HepG2 (cell line): ENCODE results near the gene UPK1A. TPM values are rescaled to one million over a fixed set of nuclear protein-coding genes. Genes with fewer than 3 reads are reported as not detected.

Experiments used
- BRCA1 ChIP-seq: sonication (generic); formaldehyde crosslinking; IDR thresholded peaks from 2 replicates; pipeline ENCODE4 v1.4.0; 2020; ENCODE audit warnings: missing genetic modification reagents
- FOXP1 ChIP-seq, 2 experiments: fragments of 450-650 bp in 1 of 2; IDR thresholded peaks; 2 replicates each; pipeline ENCODE4 v1.6.1; 2017 to 2018; ENCODE audit warnings: antibody characterized with exemption in 1 of 2
- HHEX ChIP-seq: IDR thresholded peaks from 2 replicates; pipeline ENCODE4 v1.6.1; 2016; ENCODE audit warnings: control low read depth
- KDM3A ChIP-seq: IDR thresholded peaks from 2 replicates; pipeline ENCODE4 v1.6.1; 2018; ENCODE audit warnings: low read depth, missing compliant biosample characterization
- REST ChIP-seq, 2 experiments: IDR thresholded peaks; 2 replicates each; pipeline ENCODE4 v1.6.1; 2011 to 2012; ENCODE audit warnings: low read length in 2 of 2, borderline replicate concordance in 1 of 2, low read depth in 1 of 2, mild to moderate bottlenecking in 1 of 2, moderate library complexity in 1 of 2
- SETDB1 ChIP-seq: sonication (generic); formaldehyde crosslinking; IDR thresholded peaks from 2 replicates; pipeline ENCODE4 v1.5.1; 2020; ENCODE audit warnings: missing genetic modification reagents, mild to moderate bottlenecking, borderline replicate concordance
- SNRNP70 ChIP-seq: fragments of 200-400 bp; formaldehyde crosslinking; IDR thresholded peaks from 2 replicates; pipeline ENCODE4 v1.6.1; 2017; ENCODE audit warnings: mild to moderate bottlenecking, low read depth, low read length, moderate library complexity
- SRSF4 ChIP-seq: fragments of 200-400 bp; formaldehyde crosslinking; IDR thresholded peaks from one replicate; pipeline ENCODE4 v1.6.1; 2018; ENCODE audit warnings: mild to moderate bottlenecking, low read depth, low read length, moderate library complexity; ENCODE audit not compliant: poor library complexity, severe bottlenecking
- U2AF1 ChIP-seq: fragments of 200-400 bp; formaldehyde crosslinking; optimal IDR thresholded peaks from 2 replicates; pipeline ENCODE3; 2017; ENCODE audit warnings: mild to moderate bottlenecking, low read depth, low read length
- ZFP90 ChIP-seq: sonication (generic); formaldehyde crosslinking; IDR thresholded peaks from 2 replicates; pipeline ENCODE4 v1.8.0; 2022; ENCODE audit warnings: missing genetic modification reagents, mild to moderate bottlenecking, inconsistent platforms, borderline replicate concordance
- ZNF260 ChIP-seq: sonication (generic); formaldehyde crosslinking; IDR thresholded peaks from 2 replicates; pipeline ENCODE4 v1.4.0; 2020; ENCODE audit warnings: missing genetic modification reagents, low read depth, mild to moderate bottlenecking, borderline replicate concordance
- ZNF326 ChIP-seq: sonication (generic); formaldehyde crosslinking; IDR thresholded peaks from 2 replicates; pipeline ENCODE4 v1.4.0; 2020; ENCODE audit warnings: missing genetic modification reagents, borderline replicate concordance
- ZNF34 ChIP-seq: sonication (generic); formaldehyde crosslinking; IDR thresholded peaks from 2 replicates; pipeline ENCODE4 v1.4.0; 2020; ENCODE audit warnings: mild to moderate bottlenecking, missing genetic modification reagents, borderline replicate concordance
- ZNF382 ChIP-seq: sonication (generic); formaldehyde crosslinking; IDR thresholded peaks from 2 replicates; pipeline ENCODE4 v1.5.0; 2020; ENCODE audit warnings: missing genetic modification reagents, mild to moderate bottlenecking, borderline replicate concordance
- ZNF414 ChIP-seq: sonication (generic); formaldehyde crosslinking; IDR thresholded peaks from 2 replicates; pipeline ENCODE4 v1.5.0; 2020; ENCODE audit warnings: missing genetic modification reagents
- ZNF503 ChIP-seq: sonication (generic); formaldehyde crosslinking; IDR thresholded peaks from 2 replicates; pipeline ENCODE4 v1.4.0; 2020; ENCODE audit warnings: missing genetic modification reagents
- ZNF609 ChIP-seq: sonication (generic); formaldehyde crosslinking; IDR thresholded peaks from 2 replicates; pipeline ENCODE4 v1.4.0; 2020; ENCODE audit warnings: mild to moderate bottlenecking, missing genetic modification reagents, borderline replicate concordance
- ZNF672 ChIP-seq: sonication (generic); formaldehyde crosslinking; IDR thresholded peaks from 2 replicates; pipeline ENCODE4 v1.8.1; 2022; ENCODE audit warnings: missing genetic modification reagents
- polyA plus RNA-seq, 8 experiments: library from polyadenylated mRNA; depleted of rRNA in 3 of 8; stranded (reverse) in 7 of 8; unstranded in 1 of 8; fragments of >200 nt; fragmentation: Illumina TruSeq in 4 of 8; extraction: Trizol in 4 of 8; gene quantifications; 2 replicates each; pipeline versions ENCODE4 v1.2.1 to v1.2.3, GENCODE V29; 2011 to 2016; ENCODE audit warnings: low read depth in 4 of 8, missing spikeins in 1 of 8, mixed read lengths in 1 of 8; ENCODE audit not compliant: insufficient read depth in 1 of 8
- total RNA-seq, 5 experiments: library from RNA; depleted of rRNA; stranded (reverse); fragments of >200 nt; fragmentation: Illumina TruSeq; extraction: Trizol; gene quantifications; 2 replicates each; pipeline ENCODE4 v1.2.3, GENCODE V29; 2016; ENCODE audit warnings: low read depth in 1 of 5

Gene UPK1A
- total and polyA plus RNA-seq, 2 of the 13 experiments (the other 11 are each of a cell fraction or from before 2014, with no cell fraction given) = 2.9 TPM; not detected in 1

- no peak for TF ChIP-seq ZNF503
- no peak for TF ChIP-seq ZFP90 (CRISPR knock-in tag)
- TF ChIP-seq ZNF672 (CRISPR knock-in tag) = no peak
- TF ChIP-seq REST (IDR thresholded peaks at IDR 0.05; ENCODE audit: borderline replicate concordance in 1 of 2, low read depth in 1 of 2, low read length in 2 of 2) = no peak
- no peak for TF ChIP-seq FOXP1 (IDR thresholded peaks at IDR 0.05)
- TF ChIP-seq FOXP1 (CRISPR knock-in tag; IDR thresholded peaks at IDR 0.05) = no peak
- peak; percentile 20; the same call in 1 of the 2 replicates for TF ChIP-seq ZNF609
- TF ChIP-seq BRCA1 (CRISPR knock-in tag) = no peak
- no peak for TF ChIP-seq ZNF34 (CRISPR knock-in tag)
- TF ChIP-seq ZNF382 (CRISPR knock-in tag) = no peak
- no peak for TF ChIP-seq ZNF326 (CRISPR knock-in tag)
- TF ChIP-seq SNRNP70 = no peak
- TF ChIP-seq ZNF260 = no peak
- no peak for TF ChIP-seq SRSF4
- no peak for TF ChIP-seq SETDB1 (CRISPR knock-in tag)
- TF ChIP-seq U2AF1 = no peak
- peak; percentile 22; the same call in 1 of the 2 replicates for TF ChIP-seq ZNF414 (CRISPR knock-in tag)
- no peak for TF ChIP-seq KDM3A (CRISPR knock-in tag)
- TF ChIP-seq HHEX (CRISPR knock-in tag) = no peak
Observed at GRCh38 chr19:35673121-35673804, 6.9 kb downstream of the UPK1A start (continued).
